Stimulated activated CD4-positive, alpha-beta T cell treated with anti-CD3 and anti-CD28 coated beads, Interleukin-4, amount 100 ng/mL, for 1 hour (primary cell): ENCODE measurements around the gene MMRN1.
A peak's percentile ranks its signal among the peaks of the same experiment; 100 is the strongest.

Experiments used
- DNase-seq: peaks from one replicate; pipeline ENCODE4 v3.0.0-alpha.2; 2020

The MMRN1 gene, protein sequence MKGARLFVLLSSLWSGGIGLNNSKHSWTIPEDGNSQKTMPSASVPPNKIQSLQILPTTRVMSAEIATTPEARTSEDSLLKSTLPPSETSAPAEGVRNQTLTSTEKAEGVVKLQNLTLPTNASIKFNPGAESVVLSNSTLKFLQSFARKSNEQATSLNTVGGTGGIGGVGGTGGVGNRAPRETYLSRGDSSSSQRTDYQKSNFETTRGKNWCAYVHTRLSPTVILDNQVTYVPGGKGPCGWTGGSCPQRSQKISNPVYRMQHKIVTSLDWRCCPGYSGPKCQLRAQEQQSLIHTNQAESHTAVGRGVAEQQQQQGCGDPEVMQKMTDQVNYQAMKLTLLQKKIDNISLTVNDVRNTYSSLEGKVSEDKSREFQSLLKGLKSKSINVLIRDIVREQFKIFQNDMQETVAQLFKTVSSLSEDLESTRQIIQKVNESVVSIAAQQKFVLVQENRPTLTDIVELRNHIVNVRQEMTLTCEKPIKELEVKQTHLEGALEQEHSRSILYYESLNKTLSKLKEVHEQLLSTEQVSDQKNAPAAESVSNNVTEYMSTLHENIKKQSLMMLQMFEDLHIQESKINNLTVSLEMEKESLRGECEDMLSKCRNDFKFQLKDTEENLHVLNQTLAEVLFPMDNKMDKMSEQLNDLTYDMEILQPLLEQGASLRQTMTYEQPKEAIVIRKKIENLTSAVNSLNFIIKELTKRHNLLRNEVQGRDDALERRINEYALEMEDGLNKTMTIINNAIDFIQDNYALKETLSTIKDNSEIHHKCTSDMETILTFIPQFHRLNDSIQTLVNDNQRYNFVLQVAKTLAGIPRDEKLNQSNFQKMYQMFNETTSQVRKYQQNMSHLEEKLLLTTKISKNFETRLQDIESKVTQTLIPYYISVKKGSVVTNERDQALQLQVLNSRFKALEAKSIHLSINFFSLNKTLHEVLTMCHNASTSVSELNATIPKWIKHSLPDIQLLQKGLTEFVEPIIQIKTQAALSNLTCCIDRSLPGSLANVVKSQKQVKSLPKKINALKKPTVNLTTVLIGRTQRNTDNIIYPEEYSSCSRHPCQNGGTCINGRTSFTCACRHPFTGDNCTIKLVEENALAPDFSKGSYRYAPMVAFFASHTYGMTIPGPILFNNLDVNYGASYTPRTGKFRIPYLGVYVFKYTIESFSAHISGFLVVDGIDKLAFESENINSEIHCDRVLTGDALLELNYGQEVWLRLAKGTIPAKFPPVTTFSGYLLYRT

DNA sequence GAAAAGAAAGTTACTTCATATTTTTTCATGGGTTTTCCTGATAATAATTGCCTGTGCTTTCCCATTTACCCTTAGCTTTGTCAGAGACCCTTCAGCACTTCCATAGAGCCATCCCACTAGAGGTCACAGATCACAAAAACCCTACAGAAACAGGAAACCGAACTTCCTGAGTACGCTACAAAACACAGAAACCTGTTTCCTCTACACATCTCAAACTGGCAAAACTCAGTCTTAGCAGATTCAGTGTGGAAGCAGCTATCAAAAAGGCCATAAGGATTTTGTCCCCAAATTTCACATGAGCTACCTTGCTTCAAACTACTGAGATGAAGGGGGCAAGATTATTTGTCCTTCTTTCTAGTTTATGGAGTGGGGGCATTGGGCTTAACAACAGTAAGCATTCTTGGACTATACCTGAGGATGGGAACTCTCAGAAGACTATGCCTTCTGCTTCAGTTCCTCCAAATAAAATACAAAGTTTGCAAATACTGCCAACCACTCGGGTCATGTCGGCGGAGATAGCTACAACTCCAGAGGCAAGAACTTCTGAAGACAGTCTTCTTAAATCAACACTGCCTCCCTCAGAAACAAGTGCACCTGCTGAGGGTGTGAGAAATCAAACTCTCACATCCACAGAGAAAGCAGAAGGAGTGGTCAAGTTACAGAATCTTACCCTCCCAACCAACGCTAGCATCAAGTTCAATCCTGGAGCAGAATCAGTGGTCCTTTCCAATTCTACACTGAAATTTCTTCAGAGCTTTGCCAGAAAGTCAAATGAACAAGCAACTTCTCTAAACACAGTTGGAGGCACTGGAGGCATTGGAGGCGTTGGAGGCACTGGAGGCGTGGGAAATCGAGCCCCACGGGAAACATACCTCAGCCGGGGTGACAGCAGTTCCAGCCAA lies at the start of gene MMRN1:
MMRN1 (plus strand) TSS at position 206 of the 902 bp plus-strand sequence; CDS start at position 324, 118 bp downstream.
- DNase-seq: no peak

DNA sequence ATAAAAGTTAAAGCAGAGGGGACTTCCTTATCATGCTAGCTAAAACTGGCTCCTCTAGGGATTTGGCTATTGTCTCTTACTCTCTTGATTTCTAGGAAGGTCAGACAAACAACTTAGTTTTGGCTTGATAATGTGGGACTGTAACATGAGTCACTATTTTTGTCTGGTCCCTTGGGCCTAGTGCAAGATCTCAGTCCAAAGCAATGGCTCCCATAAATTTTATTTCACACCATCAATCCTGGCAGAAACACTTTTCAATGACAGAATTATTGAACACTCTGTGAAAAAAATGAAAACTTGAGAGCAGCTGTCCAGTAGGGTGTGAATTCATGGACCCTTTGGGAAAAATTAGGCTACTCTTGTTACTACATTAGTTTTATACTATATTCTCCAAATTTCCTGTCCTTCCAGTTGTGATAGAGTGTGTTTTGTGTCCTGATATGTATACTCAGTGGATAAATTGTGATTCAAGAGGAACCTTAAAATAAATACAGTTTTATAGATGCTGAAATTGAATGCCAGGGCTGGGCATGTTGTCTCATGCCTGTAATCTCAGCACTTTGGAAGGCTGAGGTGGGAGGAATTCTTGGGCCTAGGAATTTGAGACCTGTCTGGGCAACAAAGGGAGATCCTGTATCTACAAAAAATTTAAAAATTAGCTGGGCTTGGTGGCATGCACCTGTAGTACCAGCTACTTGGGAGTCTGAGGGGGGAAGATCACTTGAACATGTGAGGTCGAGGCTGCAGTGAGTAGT lies 46.9 kb upstream of the MMRN1 start:
- no peak for DNase-seq

DNA sequence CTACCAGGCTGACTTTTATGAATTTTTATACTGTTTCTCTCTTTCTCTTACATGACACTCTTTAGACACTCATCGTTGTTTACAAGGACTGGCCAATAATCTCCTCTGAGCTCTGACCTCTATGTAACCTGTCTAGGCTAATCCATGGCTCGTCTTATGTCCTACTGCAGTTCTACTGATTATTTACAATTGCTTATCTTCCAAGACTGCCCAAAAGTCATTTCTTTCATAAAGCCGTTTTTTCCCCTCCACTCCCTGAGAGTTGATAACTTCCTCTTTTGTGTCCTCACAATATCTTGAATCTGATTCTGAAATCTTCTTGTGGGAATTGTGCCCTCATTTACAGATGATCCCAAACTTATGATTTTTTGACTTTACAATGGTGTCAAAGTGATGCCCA lies 39.4 kb upstream of the MMRN1 start:
- DNase-seq: no peak

DNA sequence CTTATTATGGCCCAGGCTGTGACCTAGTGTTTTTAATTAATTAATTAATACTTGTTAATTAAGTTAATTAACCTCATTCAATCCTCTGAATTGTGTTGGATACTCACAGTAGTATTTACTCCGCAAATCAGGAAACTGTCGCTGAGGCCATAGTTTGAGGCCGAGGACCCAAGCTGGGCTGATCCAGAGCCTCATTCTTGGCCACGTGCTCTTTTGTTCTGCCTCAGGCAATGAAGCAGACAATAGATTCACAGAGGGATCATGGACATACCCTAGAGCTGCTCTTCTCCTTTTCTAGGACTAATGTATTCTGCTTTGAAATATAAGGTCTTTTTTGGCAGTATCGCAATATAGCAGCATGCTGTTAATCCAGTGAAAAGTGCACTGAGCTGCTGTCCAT lies 33.7 kb upstream of the MMRN1 start:
- DNase-seq: no peak

DNA sequence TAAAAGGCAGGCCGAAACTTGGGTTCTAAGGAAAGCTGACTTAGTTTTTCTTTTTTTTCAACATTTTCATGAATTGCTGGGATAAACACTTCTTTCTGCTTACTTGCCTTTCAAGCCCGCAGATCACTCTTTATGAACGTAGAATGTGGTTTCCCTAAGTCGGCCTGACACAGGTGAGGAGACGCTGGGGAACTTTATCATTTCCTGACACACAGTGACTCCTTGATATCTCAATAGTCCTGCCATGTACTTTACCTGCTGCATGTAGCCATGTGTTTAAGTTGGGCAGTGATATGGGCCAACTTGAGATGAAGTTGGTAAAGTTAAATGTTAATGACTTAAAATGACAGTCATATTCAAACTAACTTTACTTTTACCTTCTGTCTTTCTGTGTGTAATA lies 31.1 kb upstream of the MMRN1 start:
- DNase-seq: no peak

DNA sequence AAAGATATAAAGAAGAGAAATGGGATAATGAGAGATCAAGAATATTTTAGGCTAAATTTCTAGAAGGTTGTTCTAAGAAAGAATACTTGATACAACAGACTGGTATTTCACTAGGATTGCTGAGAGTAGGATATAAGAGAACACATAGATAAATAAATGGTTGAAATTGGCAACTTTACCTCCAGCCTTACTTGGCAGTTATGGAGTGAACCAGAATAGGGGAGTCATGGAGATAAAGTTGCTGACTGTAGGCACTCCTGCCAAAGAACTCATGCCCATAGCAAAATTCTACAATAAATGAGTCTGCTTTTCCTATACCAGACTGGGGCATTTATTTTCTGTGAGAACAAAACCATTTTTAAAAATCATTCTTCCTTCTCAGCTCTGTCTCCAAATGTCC lies 26.4 kb upstream of the MMRN1 start:
- DNase-seq: no peak

DNA sequence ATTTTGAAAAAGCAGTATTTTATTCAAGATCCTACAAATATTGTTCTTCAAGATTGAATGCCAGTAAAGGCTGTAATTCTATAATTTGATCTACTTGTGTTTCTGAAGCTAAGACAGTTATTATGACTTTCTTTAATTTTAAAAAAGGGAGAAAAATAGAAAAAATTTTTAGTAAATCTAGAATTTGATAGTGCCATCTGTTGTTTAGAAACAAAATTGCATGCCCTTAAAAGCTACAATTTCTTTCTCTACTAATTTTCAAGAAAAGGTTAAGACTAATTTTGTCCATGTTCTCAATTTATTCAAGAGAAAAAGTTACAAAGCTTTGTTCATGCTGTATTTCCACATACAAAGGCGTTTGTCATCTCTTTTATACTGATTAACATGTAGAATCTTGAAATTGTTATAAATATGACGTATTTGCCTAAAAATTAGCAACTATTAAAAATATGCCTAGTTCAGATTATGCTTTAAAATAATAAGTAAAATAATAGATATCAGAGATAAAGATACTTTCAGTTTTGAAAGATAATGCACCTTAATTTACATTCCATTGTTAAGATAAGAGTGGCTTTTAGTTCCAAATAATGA lies 25.6 kb upstream of the MMRN1 start:
- no peak for DNase-seq

DNA sequence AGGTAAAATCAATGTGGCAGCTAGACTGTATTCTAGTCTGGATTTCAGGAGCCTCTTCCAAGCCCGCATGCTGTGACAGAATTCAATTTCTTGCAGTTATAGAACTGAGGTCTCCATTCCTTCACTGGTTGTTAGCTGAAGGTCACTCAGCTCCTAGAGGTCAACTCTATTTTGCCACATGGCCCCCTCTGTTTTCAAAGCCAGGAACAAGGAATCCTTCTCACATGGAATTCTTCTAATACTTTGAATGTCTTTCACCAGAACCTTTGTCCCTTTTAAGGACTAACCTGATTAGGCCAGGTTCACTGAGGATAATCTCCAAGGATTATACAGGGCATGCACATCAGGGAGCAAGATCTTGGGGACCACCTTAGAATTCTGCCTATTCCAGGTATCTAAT lies 23.4 kb upstream of the MMRN1 start:
- DNase-seq: no peak

DNA sequence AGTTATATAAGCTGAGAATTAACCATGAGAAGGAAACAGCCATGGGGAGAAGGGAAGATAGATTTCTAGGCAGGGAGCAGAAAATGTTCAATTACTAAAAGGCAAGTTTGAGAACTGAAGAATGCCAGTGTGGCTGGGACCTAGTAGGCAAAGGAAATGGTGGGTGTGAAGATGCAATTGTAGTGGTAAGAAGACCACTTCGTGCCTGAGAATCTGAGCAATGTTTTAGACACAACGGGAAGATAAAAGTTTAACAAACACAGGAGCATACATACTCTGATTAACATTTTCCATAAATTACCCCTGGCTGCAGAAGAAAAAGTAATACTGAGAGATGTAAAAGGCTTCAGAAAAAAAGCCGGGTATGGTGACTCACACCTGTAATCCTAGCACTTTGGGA lies 18.1 kb upstream of the MMRN1 start:
- no peak for DNase-seq

DNA sequence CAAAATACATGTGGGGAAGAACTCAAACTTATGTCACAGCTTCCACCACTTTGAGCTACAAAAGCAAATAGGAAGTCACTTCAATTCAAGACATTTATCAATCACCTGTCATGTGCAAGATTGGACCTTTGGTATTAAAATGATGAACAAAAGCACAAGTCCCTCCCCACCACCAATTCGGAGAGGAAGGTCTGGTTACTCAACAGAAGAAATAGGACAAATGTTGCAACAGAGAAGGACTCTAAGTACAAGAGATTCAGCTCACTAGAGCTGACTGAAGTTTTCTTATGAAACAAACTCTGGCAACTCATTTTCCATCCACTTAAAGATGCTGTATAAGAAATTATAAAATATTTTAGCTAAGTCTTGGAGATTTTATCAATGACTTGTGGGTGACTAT lies 16.0 kb upstream of the MMRN1 start:
- no peak for DNase-seq

DNA sequence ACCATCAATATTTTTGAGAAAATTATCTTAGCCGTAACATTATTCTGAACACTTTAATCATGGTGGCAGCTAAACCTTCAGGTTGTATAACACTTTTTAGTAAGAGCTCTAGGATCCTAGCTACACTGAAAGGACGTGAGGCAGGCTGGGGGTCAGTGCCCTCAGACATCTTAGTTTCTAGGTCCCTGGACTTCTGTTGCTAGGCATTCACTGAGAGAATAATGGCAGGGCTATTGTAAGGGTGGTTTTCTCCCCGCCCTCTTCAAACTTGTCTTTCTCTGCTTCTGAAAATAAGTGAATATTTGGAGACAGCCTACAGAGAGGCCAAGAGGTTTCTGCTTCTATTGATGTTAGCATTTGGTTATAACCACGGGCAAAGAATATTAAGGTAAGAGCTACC lies 15.4 kb upstream of the MMRN1 start:
- DNase-seq: no peak

DNA sequence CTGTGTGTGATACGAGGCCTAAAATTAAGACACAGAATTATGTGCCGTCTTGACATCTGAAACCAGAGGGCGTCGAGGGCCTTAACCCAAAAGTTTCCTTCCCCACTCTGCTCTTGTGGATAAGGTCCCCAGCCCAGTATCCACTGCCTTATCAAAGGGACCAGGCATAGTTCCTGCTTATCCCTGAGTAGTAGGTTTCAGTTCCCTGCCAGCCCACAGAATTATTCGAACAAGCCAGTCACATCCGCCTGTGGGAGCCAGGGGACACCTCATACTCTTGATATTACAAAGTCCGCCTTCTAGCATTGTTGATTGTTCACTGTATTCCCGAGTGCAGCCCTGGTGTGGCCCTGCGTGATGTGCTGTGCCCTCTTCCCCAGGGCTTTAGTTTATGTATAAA lies 5.4 kb upstream of the MMRN1 start:
- no peak for DNase-seq

DNA sequence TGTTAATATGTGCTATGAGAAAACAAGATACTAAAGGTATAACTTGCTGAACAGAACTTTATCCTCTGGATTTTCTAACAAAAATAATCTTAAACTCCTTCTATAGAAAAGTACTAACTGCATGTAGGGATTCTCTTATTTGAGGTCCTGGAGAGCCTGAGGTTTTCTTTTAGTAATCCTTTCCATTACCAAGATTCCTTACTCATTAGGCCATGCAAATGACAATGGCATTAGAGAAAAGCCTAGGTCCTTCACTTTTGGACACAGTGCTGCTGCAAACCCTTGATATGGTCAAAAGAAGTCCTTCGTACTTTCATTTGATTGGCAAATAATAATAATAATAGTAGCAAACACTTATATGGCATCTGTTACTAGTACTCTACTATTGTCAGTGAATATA lies 3.2 kb downstream of the MMRN1 start:
- DNase-seq: no peak

DNA sequence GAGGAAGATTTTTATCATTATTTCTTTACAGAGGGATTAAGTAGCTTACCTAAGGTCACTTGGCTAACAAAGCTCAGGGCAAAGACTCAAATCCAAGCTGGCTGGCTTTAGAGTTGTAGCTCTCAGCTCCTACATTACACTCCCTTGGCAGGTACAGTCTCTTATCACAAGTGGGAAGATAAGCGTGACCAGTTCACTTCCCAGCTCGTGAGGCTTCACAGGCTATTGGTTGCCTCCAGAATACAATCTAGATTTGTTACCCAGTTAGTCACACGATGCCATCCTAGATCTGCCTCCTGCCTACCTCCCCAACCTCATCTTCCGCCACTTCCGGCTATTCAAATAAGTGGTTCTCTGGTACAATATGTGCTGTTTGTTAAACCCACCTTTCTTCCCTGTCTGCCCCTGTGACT lies 3.7 kb downstream of the MMRN1 start:
- no peak for DNase-seq

DNA sequence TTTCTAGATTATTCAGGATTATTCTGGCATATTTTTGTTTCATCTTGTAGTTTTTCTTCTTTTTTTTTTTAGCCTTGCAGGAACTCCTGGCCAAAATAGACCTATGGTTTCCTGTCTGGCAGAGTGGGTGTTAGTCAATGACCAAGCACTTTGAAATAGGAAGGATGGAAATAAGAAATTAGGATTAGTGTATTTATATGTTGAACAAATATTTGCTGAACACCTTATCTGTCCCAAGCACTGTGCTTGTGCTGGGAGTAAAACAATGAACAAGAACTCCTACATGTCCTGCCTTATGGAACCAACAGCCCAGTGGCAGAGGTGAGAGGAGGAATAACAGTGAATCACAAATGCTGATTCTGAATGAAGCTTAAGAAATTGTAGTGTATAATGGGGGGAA lies 4.5 kb downstream of the MMRN1 start:
- DNase-seq: no peak

DNA sequence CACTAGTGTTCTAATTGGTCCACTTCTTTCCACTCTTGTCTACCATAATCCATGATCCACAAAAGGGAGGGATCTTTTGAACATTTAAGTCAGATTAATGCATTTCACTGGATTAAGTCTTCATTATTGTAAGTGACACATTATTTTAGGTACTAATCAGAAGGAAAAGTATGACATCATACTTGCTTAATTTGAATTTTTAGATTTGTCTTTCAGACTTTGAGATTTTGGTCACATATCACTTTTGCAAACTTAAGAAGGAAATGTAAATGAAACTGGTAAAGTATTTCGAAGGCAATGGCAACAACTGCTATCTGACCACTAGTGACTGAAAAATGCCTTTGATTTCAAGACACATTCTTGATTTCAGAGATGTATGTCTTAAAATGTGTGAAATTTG lies 5.2 kb downstream of the MMRN1 start:
- DNase-seq: no peak

DNA sequence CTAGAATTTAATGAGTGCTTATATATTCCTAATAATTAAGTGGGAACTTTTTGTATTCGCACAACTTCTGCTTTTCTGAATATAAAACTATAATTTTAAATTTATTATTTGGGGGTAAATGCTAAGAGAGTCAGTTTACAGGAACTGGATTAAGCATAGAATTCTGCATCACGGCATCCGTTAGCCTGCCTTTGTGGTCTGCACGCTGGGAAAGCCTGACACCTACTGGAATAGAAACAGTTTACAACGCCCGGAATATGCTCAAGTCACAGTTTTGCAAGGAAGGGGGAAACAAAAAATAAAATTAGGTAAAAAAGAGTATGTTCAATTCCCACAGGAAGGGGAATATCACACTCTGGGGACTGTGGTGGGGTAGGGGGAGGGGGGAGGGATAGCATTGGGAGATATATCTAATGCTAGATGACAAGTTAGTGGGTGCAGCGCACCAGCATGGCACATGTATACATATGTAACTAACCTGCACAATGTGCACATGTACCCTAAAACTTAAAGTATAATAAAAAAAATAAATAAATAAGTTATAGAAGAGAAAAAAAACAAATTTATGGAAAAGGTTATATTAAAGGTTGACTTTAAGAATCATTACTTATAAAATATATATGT lies 7.3 kb downstream of the MMRN1 start:
- DNase-seq: peak; percentile 48

DNA sequence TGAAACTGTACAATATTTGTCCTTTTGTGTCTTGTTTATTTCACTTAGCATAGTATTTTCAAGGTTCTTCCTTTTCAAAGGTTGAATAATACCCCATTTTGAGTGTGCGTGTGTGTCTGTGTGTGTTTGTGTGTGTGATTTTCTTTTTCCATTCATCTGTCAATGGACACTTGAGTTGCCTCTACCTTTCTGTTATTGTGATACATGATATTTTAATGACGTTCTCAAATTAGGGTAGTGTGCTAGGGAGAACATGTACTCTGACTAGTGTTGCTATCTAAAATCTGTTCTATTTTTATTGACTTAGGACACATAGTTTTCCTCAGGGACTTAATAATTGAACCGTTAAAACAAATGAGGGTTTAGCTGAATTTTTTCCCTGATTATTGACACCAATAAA lies 9.9 kb downstream of the MMRN1 start:
- no peak for DNase-seq

DNA sequence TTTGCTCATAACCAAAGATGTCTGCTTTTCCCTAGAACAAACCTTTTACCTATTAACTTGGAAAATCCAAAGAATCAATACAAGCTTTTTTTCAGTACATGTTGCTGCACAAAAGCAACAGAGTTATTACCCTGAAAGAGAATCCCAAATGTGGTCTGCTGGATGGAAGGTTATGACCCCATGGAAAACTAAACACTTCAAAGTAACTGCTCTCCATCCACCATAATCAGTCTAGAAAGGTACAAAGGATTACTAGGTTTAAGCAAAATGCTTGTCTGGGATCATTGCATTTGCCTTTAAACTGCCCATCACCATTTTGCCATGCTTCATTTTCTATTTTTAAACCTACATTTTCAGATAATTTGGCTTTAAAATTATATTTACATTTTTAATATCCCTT lies 11.7 kb downstream of the MMRN1 start:
- no peak for DNase-seq

DNA sequence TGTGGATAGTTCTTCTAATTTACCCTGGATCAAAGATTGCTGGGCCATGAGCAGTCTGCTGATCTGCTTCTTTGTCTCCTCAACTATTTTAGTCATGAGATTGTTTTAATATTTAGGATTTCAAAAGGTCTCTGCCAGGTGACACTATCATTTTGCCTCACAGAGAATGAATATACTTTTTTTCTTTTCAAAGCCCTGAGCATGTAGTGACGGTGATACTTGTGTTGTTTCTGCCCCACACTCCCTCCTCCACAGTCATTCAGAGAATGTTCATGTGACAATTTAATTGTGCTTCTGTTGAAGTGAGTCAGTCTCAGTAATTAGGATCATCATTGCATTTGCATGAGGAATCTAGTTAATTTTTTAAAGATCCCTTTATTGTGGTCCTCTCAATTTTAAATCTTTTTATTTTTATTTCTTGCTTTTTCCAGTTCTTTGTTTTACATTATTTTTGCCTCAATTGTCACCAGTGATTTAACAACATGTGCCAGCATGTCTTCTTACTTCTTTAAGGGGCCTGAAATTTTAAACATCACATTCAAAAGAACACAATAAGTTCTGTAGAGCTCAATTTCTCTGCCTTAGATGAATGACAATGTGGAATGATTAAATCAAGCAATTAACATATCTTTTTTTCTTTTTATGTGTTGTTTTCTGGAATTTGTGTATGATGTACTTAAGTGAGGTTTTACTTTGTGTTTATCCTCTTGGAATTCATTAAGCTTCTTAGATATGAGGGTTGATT lies 12.3 kb downstream of the MMRN1 start:
- no peak for DNase-seq
